COLO668 (cell line): ENCODE measurements around the gene STX1B.
"Not testable (repeated sequence)": the region's sequence is repeated elsewhere in the genome, so short reads cannot be mapped to it uniquely, and the experiment has no call there.

ENCODE experiments used
- DNase-seq: peaks from one replicate; lab custom pipeline; 2025; ENCODE audit not compliant: unreplicated experiment; lab: John Stamatoyannopoulos, UW

STX1B gene

DNA sequence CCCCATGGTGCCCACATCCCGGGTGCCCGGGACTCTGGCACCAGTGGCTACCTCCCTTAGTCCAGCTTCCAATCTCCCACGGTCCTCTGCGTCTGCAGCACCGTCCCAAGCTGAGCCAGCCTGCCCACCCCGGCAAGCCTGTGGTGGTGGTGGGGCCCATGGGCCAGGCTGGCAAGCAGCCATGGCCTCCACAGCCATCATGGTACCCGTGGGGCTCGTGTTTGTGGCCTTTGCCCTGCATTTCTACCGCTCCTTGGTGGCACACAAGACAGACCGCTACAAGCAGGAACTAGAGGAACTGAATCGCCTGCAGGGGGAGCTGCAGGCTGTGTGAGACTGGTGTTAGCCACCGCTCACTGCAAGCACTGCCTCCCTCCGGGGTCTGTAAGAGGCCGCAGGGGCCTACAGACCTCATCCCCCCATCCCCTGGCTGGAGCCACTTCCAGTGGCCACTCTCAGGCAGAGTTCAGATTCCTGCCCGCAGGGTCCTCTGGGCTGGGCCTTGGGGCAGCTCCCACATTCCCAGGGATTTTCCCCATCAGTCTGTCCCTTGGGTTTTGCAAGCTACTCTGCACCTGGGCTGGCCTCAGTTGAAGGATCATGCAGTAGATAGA lies 56.8 kb downstream of the STX1B start:
- peak; percentile 70 for DNase-seq

DNA sequence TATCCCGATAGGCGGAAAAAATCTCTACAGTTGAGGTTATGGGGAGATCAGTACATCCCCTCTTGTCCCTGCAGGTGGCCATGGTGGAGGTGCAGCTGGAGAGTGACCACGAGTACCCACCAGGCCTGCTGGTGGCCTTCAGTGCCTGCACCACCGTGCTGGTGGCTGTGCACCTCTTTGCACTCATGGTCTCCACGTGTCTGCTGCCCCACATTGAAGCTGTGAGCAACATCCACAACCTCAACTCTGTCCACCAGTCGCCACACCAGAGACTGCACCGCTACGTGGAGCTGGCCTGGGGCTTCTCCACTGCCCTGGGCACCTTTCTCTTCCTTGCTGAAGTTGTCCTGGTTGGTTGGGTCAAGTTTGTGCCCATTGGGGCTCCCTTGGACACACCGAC lies 57.3 kb downstream of the STX1B start:
- no peak for DNase-seq

DNA sequence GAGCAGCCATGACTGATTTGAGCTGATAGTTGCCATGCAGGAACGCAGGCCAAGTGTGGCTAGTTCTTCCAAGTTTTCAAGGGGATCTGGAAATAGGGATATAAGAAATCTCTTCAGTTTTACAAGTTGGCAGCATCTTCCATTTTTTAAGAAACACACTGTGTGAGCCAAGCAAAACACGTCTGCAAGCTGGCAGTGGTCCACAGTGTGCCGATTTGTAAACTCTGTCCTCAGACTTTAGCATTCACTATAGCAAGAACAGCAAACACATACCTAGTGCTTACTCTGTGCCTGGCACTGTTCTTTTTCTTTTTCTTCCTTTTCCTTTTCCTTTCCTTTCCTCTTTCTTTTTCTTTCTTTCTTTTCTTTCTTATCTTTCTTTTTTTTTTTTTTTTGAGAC lies 58.7 kb downstream of the STX1B start:
- DNase-seq: no peak

DNA sequence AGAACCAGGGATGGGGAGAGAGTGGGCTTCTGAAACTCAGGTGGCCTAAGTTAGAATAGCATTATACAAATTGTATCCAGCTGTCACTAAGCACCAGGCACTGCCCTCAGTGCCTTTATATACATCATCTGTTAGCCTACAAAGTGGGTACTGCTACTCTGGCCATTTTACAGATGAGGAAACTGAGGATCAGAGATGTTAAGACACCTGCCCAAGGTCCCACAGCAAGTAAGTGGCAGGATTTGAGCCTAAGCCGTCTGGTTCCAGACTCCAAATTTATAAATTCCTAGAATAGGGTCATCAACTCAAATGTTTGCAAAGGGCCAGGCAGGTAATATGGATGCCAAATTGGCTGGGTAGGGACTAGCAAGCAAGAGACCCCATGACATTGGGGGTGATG lies 59.2 kb downstream of the STX1B start:
- DNase-seq: no peak

DNA sequence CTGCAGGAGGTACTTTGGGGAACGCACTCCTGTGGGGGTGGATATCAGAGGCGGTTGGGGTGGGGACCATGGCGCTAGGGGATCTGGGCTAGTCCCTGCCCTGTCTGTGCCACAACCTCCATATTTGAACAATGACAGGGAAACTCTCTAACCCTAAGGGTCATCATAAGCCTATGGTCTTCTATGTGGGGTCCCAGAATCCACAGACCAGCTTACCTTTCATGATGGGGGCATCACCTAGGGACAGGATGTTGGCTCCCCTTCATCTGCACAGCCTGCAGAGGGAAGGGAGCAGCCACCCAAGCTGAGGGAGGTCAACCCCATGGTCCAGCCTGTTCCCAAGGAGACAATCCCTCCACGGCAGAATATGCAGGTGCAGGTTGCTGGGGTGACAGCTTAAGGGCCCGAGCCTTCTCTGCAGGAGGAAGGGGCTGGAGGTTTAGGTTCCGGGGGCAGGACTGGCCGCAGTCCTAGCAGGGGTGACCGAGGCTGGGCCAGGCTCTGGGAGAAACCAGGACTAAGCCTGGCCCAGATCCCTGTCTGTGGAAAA lies 59.8 kb downstream of the STX1B start:
- no peak for DNase-seq

DNA sequence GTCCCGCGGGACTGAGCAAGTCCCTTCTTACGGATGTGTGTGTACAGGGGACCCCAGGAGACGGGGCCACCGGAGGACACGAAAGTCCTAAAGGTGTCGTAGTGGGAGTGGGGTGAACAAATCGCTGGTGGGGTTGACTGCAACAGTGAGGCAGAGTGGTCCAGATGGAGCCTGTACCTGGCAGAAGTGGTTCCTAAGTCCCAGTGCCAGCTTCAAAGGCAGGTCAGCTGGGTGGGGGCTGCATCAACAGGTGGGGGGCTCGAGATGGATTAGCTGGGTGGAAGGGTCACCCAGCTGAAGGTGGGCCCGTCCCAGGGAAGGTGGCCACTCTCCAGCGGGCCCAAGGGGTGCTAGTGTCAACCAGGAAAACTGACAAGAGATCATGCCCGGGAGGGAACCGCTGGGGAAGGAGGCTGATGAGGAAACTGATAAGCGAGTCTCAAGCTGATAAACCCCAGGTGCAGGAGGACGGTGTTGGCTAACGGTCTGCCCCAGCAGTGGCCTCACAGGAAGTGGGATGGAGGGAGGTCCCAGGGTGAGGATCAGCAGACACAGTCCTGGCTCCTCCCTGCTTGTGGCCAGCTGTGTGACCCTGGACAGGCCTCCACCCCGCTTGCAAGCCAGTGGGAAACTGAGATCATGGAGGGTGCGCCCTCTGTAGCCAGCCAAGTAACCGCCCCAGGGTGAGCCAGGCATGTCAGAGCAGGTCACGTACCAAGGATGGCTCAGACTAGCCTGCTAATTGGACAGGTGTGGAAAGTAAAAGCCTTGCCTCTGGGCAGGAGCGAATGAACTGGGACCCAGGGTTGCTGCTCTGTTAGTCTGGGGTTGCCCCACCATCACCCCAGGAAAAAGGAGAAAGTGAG lies 60.6 kb downstream of the STX1B start:
- peak; percentile 53 for DNase-seq

DNA sequence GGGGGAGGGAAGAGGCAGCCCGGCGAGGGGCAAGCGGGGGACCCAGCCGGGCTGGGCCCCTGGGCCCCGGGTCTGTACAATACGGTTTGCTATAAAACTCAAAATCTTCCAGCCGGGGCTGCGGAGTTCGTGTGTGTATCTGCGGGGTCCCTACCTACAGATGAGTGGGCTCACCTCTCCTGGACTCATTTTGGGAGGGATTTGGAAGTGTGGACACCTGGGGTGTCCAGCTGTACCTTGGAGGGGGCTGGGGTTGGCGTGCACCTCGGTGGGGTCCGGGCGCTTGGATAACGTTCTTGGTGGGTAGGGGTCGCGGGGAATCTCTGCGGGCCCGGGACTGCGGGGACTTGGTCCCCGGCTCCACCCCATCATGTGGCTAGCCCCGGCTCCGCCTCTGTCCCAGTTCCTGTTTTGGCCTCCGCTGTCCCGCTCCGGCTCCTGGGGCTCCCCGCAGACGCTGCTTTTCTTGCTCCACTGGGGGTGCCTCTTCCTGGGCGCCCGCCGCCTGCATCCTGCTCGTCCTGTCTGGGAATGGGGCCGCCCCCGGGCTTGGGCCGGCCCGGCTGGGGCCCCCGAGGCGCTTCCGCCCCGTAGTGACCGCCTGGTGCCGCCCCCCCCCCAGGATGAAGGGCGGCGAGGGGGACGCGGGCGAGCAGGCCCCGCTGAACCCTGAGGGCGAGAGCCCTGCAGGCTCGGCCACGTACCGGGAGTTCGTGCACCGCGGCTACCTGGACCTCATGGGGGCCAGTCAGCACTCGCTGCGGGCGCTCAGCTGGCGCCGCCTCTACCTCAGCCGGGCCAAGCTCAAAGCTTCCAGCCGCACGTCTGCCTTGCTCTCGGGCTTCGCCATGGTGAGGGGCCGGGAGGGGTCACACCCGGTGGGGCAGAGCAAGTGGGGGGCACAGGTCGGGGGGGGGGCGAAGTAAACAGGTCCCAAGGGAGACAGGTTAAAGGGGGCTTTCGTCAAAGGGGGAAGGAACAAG lies 61.5 kb downstream of the STX1B start, which contains the start of gene ORAI3:
Gene ORAI3 (plus strand): TSS at position 402 of the 983 bp plus-strand sequence. CDS start 222 bp downstream, at position 624.
- DNase-seq: peak; percentile 56

DNA sequence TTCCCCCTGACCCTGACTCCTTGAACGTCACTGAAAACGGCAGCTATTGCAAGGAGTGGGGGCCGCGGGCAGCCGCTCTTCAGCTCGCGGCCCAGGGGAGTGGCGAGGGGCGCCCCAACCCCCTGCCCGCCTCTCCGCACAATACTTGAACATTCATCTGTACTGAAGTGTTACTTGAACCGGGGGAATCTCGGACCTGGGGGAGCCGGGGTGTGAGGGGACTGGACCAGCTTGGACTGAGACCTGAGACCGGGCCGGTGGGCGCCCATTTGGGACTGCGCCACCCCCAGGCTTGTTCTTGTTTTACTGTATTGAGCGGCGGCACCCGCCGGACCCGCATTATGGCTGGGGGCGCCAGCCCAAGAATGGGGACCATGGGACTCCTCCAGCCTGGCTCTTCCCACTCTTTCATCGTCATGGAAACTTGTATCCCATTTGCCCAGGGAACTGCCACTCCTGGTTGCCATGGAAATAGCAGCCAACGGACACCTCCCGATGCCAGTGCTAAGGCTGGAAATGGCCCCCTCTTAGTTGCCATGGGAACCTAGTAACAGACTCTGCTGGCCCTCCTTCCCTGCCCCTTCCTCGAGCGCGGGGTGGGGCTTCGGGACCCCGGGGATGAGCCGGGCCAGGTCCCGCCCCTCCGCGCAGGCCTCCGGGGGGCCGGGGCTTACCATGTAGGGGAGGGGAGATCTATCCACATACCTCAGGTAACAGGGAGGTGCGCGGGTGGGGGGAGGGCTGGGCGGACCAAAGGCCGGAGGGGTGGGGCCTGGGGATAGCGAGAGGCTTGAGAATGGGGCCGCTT lies 62.4 kb downstream of the STX1B start:
- peak; percentile 17 for DNase-seq

DNA sequence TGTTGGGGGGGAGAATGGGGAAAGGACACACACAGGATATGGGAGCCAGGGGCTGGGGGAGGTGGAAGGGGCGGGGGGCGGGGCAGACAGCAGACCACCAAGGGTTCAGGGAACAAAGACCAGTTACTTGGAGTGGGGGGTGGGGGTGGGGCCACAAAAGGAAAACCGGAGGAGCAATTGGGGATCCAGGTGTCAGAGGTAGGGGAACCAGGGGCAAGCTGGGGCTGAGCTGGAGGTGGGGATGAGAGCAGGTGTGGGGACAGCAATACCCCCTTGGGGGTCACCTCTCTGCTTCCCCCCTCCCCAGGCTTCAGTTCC lies 62.9 kb downstream of the STX1B start:
- no peak for DNase-seq

DNA sequence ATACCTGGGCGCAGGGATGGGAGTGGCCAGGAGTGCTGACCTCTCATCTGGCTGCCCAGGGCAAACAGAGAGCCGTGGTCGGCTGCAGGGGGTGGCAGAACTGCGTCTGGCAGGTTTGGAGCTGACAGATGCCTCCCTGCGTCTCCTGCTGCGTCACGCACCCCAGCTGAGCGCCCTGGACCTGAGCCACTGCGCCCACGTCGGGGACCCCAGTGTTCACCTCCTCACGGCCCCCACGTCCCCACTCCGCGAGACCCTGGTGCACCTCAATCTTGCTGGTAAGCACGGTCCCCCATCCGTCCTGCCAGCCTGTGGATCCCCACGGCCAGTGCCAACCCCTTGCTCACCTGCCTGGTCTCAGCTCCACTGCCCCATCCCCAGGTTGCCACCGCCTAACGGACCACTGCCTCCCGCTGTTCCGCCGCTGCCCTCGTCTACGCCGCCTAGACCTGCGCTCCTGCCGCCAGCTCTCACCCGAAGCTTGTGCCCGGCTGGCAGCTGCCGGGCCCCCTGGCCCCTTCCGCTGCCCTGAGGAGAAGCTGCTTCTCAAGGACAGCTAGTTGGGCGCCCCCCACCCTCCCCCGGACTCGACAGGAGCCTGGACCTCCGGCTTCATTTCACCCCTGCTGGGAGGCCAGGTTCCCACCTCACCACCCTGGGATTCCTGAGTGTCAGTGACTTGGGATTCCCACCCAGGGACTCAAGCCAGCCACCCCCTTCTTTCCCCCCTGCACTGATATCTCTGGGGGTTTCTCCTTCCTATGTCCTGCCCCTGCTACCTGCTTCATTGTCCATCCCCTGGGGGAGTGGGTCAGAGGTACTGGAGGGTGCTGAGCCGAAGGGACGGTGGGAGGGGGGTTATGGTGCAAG lies 63.5 kb downstream of the STX1B start:
- DNase-seq: no peak

DNA sequence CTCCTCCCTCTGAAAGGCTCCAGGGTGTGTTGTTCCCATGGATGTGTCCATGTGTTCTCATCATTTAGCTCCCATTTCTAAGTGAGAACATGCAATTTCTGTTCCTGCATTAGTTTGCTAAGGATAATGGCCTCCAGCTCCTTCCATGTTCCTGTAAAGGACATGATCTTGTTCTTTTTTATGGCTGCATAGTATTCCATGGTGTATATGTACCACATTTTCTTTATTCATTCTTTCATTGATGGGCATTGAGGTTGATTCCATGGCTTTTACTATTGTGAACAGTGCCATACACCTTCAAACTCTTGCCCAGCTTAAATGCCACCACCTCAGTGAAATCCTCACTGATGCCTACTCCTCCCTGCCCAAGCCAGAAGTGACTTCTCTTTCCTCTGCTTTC lies 66.1 kb downstream of the STX1B start:
- no peak for DNase-seq

DNA sequence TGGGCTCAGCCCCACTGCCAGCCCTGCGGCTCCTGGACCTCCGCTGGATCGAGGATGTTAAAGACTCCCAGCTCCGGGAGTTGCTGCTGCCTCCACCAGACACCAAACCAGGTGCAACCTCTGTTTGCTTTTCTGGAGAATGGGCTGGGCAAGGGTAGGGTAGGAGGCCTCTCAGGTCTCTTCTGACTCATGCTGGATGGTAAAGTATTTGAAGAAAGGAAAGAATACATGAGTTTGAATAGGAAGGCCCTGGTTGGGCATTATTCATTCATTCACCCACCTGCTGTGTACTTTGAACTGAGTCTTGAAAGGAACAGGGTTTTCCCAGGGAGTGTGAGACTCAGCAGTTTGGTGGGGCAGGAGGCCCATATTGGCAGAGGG lies 68.0 kb downstream of the STX1B start:
- DNase-seq: no peak

DNA sequence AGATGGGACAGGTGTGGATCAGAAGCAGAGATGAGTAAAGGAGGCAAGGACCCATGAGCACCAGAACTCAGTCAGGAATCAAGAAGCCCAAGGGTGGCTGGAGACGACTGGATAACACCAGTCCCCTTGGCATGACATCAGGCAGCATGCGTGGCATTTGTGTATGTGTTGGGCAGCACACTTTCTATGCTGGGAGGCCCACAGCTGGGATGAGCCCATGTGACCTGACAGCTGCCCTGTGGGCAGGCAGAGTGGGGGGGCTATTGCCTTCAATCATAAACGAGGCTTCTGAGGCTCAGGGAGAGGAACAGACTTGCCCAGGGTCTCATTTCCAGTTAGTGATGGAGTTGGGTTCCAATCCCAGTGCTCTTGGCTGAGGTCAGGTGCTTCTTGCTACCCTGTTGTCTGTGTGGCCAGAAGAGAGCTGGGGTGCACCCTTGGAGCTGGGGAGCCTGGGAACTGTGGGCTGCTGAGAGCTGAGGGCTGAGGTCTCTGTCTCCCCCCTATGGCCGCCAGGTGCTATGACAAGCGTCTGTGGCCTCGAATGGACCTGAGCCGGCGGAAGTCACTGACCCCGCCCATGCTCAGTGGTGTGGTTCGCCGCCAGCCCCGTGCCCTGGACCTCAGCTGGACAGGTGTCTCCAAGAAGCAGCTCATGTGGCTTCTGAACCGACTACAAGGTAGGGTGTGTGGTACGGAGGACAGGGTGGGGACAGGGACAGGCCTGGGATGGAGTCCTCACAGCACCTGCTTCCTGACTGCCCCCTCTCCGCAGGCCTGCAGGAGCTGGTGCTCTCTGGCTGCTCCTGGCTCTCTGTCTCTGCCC lies 68.6 kb downstream of the STX1B start:
- DNase-seq: peak; percentile 76

DNA sequence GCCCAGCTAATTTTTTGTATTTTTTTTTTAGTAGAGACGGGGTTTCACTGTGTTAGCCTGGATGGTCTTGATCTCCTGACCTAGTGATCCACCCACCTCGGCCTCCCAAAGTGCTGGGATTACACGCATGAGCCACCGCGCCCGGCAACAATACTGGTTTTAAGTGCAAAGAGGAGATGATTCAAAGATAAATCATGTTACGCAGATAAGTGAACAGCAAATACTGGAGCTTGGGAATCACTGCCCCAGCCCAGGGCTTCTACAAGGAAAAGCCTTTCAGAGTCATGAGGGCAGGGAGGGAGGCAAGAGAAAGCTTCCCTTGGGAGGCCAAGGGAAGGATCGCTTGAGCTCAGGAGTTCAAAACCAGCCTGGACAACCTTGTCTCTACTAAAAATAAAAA lies 70.9 kb downstream of the STX1B start:
- not testable (repeated sequence) for DNase-seq
